HG02678 (cell line): Measurements from ENCODE around the gene KCTD14.
"Not testable (repeated sequence)": the region's sequence is repeated elsewhere in the genome, so short reads cannot be mapped to it uniquely, and the experiment has no call there.

Experiments used
- ATAC-seq: cut with Tn5 transposase; IDR thresholded peaks from one replicate; pipeline ENCODE4 v1.9.1; 2021; ENCODE audit warnings: mild to moderate bottlenecking, moderate library complexity; ENCODE audit not compliant: unreplicated experiment

The KCTD14 gene

DNA sequence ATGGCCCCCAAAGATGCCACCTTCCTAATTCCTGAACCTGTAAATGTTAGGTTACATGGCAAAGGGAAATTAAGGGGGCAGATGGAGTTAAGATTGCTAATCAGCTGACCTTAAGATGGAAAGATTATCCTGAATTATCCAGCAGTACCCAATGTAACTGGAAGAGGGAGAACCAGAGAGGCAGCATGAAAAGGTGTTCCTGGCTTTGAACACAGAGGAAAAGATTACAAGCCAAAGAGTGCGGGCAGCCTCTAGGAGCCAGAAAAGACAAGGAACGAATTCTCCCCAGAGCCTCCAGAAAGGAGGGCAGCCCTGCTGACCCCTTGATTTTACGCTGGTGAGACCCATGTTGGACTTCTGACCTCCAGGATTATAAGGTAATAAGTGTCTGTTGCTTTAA lies 25.5 kb upstream of the KCTD14 start:
- ATAC-seq = no peak

DNA sequence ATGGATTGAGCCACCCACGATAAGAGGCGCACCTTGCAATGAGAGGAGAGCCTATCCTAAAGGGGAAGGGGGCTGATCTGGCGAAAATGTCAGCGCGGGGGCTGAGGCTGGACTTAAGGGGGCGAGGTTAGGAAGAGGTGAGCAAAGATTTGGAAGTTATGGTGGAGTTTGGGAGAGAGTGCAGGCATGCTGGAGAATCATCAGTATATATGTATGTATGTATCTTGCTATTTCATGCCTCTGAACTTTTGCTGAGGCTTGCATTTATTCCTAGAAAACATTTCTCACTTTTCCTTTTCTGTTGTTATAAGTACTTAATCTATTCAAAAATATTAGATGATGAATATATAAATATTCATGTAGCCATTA lies 23.4 kb upstream of the KCTD14 start:
- no peak for ATAC-seq

DNA sequence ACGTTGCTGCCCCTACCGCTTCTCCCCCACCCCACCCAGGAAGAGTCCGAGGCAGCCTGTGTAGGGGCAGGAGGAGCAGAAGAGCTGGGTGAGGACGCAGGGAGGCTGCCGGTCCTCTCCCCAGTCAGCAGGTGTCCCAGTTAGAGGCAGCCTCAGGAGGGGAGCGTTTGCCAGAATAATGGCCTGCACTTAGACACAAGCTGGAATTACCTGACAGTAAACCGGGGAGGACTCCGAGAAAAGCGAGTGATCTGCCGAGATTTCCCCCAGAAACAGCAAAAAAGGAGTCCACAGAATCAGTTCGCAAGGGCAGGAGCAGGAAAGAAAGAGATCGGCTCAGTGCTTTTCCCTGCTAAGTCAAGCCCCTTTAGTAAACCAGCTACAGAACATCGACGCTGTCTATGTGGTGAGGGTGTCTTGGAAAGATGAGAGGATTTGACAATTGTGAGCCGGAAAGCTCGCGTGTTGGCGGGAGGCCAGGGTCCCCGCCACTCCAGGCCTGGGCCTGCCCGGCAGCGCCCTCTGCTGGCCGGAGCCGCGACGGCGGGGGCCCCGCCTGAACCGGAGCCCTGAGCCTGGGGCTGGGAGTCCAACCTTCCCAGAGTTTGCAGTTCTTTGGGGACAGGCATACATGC lies 22.9 kb upstream of the KCTD14 start:
- peak; percentile 74 for ATAC-seq

DNA sequence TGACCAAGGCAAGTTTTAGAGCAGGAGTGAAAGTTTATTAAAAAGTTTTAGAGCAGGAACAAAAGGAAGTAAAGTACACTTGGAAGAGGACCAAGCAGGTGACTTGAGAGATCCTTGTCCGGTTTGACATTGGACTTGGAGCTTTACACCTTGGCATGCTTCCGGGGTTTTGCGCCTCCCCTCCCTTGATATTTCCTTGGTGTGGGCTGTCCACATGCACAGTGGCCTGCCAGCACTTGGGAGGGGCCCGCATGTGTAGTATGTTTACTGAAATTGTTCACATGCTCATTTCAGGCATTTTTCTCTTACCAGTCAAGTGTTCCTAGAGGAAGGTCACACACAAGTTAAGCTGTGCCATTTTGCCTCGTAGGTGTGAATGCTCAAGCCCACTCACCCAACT lies 21.6 kb upstream of the KCTD14 start:
- no peak for ATAC-seq

DNA sequence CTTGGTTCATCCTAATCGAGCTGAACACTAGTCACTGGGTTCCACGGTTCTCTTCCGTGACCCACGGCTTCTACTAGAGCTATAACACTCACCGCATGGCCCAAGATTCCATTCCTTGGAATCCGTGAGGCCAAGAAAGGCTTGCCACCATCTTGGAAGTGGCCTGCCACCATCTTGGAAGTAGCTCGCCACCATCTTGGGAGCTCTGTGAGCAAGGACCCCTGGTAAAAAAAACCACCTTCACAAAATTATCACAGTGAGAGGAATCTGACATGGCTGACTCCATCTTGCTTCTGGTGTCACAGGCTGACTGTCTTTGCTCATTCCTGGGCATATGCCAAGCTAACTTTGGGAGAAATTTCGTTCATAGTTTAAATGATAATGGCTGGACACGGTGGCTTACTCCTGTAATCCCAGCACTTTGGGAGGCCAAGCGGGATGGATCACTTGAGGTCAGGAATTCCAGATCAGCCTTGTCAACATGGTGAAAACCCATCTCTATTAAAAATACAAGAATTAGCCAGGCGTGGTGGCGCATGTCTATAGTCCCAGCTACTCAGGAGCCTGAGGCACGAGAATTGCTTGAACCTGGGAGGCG lies 18.9 kb upstream of the KCTD14 start:
- ATAC-seq = no peak

DNA sequence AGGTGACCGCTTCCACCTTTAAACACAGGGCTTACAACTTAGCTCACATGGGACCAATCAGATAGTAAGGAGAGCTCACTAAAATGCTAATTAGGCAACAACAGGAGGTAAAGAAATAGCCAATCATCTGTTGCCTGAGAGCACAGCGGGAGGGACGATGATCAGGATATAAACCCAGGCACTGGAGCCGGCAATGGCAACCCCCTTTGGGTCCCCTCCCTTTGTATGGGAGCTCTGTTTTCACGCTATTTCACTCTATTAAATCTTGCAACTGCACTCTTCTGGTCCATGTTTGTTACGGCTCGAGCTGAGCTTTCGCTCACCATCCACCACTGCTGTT lies 18.3 kb upstream of the KCTD14 start:
- not testable (repeated sequence) for ATAC-seq

DNA sequence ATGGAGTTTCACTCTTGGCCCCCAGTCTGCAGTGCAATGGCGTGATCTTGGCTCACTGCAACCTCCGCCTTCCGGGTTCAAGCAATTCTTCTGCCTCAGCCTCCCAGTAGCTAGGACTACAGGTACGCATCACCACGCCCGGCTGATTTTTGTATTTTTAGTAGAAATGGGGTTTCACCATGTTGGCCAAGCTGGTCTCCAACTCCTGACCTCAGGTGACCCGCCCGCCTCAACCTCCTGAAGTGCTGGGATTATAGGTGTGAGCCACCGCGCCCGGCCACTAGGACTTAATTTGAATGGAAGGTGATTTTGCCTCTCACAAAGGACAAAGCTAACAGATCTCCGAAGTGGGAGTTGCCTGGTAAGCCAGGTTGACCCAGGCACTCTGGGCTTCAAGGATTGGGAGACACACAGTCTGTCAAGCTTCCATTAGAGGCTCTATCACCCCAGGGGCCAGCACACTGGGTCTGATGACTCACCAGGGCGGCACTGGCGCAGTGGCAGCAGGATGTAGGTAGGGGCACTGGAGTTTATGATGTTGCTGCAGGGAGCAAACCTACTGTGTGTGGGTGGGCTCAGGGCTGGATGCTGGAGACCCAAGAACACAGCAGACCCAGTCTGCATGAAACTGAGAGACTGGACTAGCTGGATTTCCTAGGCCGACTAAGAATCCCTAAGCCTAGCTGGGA lies 17.8 kb upstream of the KCTD14 start:
- ATAC-seq = no peak

DNA sequence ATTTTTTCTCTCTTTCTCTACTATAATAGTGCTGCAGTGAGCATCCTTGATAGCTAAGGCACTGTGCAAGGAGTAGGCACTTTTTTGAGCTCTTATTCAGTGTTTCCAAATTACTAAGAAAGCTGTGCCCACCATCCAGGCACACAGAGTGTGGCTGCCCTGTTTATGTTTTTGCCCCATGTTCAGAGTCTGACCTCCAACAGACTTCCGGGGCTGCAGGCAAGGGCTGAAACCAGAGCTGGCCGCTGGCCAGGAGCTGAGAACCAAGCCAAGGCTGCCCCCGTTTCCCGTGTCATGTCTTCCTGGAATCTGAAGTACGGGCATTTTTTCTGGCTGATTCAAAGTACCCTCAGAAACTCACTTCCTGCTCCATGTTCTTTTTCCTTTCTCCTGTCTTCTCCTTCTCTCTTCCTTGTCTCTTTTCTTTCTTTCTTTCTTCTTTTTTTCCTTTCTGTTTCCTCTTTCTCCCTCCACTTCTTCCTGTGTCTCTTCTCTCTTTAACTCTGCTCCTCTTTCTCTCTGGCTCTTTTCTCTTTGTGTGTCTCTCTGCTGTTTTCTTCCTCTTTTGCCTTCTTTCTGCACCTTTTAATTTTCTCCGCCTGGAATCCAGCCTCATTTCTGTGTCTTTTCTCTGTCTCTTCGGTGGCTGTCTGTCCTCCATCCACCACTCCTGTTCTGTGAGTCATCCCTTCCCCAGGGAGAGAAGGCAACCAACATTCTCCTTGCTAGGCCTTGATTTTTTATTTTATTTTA lies 17.0 kb upstream of the KCTD14 start:
- ATAC-seq = peak; percentile 83

DNA sequence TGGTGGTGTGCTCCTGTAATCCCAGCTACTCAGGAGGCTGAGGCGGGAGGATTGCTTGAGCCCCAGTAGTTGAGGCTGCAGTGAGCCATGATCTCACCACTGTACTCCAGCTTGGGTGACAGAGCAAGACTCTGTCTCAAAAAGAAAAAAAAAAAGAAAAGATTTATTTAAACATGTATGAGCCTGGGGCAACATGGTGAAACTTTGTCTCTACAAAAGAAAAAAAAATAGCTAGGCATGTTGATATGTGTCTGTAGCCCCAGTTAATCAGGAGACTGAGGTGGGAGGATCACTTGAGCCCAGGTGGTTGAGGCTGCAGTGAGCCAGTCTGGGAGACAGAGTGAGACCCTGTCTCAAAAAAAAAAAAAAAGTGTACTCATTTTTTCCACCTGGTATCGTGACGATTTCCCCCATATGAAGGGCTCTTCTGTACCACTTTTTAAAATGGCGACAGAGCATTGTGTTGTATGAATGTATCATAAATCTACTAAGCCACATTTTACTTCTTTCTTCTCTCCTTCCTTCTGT lies 16.4 kb upstream of the KCTD14 start:
- peak; percentile 9 for ATAC-seq

DNA sequence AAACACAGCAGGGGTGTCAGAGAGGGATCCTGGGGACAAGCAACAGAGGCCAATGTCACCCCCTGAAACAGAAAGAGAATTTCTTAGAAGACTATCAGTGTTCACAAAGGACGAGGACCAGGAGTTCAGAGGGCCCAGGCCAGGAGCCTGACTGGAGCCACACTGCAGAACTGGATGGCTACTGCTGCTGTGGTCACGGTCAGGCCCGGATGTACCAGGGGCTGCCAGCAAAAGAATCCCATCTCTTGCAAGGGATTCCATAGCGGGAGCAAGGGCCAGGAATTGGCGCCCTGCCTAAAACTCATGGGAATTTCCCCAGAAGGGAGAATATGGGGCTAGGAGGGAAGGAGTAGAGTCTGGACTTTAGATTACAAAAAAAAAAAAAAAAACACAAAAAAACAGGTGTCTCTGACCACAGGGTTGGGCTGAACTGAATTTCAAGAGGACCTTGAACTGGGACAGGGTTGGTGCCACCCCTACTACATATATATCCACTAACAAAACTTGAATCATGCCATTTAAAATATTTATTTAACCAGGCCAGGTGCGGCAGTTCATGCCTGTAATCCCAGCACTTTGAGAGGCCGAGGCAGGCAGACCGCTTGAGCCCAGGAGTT lies 15.7 kb upstream of the KCTD14 start:
- no peak for ATAC-seq

DNA sequence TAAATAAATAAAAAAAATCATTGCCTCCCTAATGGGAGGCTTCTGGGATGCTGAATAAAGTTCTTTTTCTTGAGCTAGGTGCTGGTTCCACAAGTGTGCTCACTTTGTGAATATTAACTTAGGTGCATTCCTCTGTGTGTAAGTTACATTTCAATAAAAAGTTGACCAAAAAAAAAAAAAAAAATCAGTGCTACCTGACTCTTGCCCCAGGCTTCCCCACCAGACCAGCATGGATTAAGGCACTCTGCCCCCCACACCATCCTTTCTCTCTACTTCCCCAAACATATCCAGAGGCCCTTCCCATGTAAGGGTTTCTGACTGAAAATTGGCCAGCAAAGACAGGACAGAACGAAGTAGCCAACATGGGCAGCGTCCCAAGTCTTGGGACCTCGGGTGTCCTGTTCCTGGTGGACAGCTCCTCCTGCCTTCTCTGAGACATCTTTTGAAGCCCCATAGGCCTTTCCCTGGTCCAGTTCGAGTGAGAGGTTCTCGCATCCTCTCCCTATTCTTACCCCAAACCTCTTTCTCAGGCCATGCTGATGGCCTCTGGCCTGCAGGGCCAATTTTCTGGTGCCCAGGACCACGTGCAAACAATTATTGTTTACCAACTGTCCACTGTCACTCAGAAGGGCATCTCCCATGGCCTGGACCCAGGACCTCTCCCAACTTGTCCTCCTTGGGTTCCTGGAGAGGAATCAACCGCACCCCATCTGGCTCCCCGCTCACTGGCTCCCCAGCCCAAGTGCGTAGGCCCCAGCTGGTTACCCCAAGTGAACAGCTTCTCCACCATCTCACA lies 14.9 kb upstream of the KCTD14 start:
- no peak for ATAC-seq

DNA sequence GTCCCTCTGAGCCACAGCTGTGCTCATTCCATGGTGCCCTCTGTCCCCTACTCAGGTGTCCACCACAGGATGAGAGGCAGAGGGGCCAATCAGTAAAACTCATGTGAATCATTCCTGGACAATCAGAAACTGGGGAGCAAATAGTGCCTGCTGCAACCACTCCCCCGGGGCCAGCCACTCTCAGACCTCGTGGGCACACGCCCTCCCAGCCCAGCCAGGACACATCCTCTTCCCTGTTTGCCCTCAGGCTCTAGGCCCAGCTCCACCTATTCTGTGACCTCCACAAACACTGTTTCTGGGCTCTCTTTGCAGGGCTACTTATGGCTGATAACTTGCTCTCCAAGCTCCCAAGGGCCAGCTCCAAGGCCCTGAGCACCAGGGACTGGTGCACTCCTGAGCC lies 14.0 kb upstream of the KCTD14 start:
- no peak for ATAC-seq

DNA sequence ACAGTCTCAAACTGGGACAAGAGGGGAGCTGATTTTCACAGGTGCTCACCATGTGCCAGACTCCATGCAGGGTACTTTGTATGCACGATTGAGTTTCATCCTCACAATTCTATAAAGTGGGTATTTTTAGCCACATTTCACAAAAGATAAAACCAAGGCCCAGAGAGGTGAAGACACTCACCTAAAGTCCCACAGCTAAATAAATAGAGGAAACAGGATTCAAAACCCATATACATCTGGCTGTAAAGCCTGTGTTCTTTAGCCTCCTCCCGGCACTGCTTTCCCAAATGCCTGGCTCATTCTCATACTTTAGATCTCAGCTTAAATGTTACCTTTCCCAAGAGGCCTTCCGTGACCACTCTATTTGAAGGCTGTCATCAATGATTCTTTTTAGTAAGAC lies 13.2 kb upstream of the KCTD14 start:
- ATAC-seq = no peak

DNA sequence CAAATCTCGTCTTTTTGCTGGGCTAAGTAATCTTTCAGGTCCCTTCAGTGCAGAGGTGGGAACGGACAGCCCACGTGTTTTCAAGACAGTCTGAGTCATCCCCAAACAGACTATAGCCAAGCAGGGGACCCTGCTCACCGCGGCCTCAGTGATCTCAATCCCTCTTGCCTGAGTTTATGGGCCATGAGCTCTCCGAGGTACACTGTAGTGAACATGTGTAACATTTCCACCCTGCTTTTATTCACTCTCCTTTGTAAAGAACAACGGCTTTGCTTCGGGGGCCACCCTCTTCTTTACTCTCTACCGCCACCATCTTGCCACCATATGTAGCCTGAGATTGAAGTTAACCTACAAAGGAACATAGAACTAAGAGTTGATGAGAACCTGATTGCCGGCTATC lies 11.5 kb upstream of the KCTD14 start:
- no peak for ATAC-seq

DNA sequence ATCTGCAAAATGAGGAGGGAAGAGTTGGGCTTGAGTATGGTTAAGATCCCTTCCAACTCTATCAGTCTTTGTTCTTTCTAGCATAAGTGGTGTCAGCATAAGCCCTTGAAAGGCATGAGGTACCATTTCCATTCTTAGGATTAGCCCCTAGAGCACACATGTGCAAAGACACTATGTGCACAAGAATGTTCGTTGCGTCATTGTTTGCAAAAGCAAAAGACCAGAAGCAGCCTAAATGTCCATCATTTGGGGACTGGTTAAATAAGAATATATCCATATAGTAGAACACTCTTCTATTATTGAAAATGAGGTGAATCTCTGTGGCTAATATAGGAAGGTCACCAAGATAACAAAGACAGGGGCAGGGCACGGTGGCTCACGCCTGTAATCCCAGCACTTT lies 10.0 kb upstream of the KCTD14 start:
- ATAC-seq = no peak

DNA sequence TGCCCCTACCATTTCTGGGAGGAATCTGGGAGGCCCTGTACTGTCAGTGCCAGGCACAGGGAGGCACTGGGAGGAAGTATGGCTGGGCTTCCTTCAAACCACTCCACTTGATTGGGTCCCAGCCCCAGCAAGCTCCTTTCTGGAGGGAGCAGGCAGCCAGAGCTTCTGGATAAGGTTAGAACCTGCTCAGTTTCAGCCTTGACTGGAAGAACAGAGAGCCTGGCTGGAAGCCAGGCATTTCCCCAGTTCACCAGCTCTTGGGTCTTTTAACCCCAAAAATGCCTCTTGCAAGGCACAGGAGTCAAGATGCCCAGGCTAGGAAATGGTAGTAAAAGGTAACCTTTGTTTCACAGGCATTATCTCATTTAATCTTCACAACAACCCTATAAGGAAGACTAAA lies 9.0 kb upstream of the KCTD14 start:
- ATAC-seq = no peak

DNA sequence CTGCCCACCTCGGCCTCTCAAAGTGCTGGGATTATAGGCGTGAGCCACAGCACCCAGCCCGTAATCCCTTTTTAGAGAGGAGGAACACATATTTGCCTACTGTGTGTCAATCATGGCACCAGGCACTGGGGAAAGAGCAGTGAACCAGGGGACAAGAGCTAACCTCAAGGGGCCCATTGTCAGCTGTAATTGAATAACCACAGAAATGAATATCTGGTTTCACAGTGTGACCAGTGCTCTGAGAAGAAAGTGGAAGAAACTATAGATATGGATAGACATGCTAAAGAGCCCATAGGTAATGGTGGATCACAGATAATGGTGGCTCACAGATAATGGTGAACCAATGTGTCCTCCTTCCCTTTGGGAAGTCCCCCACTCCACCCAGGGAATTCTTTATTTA lies 8.6 kb upstream of the KCTD14 start:
- ATAC-seq = no peak

DNA sequence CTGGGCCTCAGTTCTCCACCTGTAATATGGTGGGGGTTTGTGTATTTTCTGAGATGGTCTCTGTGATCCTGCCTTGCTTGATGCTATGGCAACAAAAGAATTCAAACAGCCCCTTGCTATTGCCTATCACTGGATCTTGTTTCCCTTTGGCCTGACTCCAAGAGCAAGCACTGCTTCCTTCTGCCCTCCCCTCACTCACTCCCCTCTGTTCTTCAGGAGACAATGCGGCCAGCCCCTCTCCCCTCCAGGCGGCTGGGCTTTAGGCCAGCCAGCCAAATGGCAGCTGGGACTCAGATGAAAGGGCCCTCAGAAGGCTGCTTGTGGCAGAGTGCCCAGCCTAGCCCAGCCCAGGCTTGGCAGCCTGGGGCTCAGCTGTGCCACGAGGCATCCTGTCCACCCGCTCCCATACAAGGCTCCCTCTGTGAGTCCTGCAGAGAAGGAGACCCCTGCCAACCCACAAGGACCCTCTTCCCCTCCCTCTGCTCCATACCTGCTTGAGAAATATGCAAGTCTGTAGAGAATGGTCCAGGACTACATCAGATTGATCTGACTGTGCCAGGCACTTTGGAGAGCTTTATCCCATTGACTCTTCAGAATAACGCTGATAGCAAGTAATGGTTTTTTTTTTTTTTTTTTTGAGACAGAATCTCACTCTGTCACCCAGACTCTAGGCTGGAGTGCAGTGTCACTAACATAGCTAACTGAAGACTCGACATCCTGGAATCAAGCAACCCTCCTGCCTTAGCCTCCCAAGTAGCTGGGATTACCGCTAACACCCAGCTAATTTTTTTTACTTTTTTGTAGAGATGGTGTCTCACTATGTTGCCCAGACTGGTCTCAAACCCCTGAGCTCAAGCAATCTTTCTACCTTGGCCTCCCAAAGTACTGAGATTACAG lies 7.6 kb upstream of the KCTD14 start:
- ATAC-seq = no peak

DNA sequence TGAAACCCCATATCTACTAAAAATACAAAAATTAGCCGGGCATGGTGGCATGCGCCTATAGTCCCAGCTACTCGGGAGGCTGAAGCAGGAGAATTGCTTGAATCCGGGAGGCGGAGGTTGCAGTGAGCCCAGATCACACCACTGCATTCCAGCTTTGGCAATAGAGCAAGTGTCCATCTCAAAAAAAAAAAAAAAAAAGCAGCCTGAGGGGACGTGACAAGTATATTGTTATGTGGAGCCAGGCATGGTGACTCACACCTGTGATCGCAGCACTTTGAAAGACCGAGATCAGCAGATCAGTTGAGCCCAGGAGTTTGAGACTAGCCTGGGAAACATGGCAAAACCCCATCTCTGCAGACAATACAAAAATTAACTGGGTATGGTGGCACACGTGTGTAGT lies 5.3 kb upstream of the KCTD14 start:
- ATAC-seq = not testable (repeated sequence)

DNA sequence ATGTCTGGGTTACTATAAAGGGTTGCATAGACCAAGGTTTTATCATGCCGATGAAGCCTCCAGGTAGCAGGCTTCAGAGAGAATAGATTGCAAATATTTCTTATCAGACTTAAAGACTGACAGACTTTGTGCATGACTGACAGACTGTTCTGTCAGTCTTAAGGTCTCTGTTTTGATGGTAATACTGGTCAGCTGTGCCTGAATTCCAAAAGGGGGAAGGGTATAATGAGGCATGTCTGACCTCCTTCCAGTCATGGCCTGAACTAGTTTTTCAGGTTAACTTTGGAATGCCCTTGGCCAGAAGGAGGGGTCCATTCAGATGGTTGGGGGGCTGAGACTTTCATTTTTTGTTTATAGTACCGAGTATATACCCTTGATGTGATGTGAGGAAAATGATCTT lies 4.7 kb upstream of the KCTD14 start:
- ATAC-seq = no peak
